ENCODE data around the gene GALNT18. TPM values are rescaled to one million over a fixed set of nuclear protein-coding genes. Genes with fewer than 3 reads are reported as not detected.
A peak's percentile ranks its signal among the peaks of the same experiment; 100 is the strongest.

GALNT18 gene
- total RNA-seq, 1 donor = 11.7 TPM

DNA sequence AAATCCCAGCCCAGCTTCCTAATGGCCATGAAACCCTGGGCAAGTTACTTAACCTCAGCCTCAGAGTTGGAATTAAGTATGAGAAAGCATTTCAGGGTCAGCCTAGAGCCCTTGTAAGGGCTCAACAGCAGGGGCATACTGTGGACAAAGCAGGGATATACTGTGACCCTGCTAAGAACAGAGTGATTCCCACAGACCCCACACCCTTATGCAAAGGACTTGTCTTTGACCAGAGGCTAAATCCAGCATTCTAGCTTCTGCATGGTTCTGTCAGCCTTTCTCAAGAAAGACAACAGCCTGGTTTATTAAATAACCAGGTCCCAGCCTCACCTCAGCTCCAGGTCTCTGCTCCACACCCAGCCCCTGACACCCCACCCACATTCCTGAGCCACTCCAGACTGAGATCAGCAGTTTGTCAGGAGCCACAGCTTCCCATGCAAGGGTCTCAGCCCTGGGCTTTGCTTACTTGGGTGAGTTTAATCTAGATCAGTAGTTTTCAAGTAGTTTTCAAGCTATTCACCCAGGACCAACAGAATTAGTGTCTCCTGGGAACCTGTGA lies 69.2 kb downstream of the GALNT18 start:
- DNase-seq (ENCODE audit: low read depth) = no peak
- no peak overlapping the region for H3K4me3 ChIP-seq (ENCODE audit: low read depth, low read length)
- TF ChIP-seq, protein P1, sequence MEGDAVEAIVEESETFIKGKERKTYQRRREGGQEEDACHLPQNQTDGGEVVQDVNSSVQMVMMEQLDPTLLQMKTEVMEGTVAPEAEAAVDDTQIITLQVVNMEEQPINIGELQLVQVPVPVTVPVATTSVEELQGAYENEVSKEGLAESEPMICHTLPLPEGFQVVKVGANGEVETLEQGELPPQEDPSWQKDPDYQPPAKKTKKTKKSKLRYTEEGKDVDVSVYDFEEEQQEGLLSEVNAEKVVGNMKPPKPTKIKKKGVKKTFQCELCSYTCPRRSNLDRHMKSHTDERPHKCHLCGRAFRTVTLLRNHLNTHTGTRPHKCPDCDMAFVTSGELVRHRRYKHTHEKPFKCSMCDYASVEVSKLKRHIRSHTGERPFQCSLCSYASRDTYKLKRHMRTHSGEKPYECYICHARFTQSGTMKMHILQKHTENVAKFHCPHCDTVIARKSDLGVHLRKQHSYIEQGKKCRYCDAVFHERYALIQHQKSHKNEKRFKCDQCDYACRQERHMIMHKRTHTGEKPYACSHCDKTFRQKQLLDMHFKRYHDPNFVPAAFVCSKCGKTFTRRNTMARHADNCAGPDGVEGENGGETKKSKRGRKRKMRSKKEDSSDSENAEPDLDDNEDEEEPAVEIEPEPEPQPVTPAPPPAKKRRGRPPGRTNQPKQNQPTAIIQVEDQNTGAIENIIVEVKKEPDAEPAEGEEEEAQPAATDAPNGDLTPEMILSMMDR (IDR thresholded peaks at IDR 0.05; ENCODE audit: insufficient read depth, low read depth, low read length) = no peak

DNA sequence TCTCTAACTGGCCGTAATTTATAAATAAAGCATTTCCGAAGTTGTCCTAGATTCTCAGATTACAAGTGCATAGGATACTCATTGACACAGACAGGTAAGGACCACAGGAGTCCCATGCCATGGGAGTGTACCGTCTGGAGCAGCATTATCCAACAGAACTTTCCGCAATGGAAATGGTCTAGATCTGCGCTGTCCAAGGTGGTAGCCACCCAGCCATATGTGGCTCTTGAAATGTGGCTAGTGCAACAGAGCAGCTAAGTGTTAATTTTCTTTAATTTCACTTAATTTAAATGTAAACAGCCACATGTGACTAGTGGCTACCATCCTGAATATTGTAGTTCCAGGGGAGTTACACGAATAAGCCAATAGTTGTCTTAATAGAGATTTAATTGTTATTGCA lies 71.3 kb downstream of the GALNT18 start:
- H3K4me3 ChIP-seq (ENCODE audit: low read depth, low read length) = no peak overlapping the region
- DNase-seq (ENCODE audit: low read depth) = no peak
- TF ChIP-seq, protein P1 (IDR thresholded peaks at IDR 0.05; ENCODE audit: insufficient read depth, low read depth, low read length) = no peak

DNA sequence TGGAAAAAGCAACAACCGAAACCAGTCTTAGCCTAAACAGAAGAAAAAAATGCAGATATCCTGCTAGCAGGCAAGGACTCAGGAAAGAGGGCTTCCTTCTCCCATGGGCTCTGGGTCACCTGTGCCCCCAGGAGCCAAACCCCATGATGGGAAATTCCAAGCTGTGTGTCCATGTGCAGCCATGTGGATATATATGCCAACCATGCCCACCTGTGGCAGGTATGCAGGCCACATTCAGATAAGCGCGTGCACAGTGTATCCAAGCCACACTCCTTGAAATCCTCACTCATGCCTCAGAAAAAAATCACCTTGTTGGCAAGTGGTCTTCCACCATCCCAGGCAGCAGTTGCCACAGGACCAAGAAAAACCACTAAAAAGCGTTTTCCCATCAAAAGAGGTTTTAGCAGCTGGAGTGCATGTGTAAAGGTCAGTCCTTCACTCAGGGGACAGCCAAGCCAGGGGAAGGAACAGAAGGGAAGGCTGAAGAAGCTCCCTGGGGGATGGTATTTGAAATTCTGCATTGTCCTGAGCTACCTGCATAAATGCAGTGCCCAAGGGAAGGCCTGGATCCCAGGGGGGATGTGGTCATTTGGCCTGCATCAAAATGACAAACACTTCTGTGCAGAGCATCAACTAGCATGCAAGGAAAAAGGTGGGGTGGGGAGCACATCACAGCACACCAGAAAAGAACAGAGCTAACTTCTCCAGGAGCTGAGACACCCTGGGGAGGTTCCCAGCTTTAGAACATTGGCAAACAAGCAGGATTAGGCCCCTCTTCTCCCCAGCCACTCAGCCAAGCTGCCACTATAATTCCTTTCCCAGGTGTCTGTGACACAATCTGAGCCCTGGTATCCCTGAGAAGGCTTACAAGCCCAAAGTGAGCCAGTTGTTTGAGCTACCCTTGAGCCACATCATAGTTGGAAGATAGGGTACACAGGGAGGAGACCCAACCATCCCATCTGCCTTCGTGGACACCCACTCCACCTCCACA lies 76.2 kb downstream of the GALNT18 start:
- no peak overlapping the region for H3K4me3 ChIP-seq (ENCODE audit: low read depth, low read length)
- TF ChIP-seq, protein P1 (IDR thresholded peaks at IDR 0.05; ENCODE audit: insufficient read depth, low read depth, low read length) = no peak
- DNase-seq (ENCODE audit: low read depth) = no peak

DNA sequence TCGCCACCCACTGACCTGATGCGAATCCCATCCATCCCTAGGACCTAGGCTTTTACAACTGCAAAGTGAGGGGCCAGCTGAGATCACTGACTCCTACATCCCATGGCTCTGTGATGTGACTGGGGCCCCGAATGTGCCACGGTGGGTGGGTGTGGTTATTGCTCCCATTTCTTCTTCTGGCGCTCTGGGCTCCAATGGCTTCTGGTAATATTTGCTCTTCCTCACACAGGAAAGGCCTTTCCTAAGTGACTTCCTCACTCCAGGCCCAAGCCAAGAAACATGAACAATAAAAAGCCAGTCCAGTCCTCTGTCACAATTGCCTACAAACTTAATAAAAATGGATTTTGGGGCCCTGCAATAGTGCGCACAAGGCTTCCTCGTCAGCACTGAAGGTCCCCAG lies 78.1 kb downstream of the GALNT18 start:
- DNase-seq (ENCODE audit: low read depth) = no peak

DNA sequence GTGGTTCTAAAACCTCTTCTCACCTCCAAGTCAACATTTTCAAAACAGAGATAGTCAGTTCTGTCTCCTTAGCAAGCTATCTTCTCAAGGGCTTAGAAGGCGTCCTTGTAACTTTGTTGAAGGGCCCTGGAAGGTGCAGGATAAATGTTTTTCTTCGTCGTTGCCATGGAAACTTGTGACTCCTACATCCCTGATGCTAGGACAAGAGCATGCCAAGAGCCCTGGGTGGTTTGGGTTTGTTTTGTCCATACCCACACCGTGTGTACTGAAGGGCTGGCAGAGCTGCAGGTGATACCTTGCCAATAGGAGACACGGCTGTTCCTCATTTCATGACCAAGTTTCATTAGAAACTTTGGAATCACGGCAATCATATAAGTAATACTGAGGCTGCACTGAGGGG lies 81.6 kb downstream of the GALNT18 start:
- DNase-seq (ENCODE audit: low read depth) = no peak
- TF ChIP-seq, protein P1 (IDR thresholded peaks at IDR 0.05; ENCODE audit: insufficient read depth, low read depth, low read length) = no peak
- H3K4me3 ChIP-seq (ENCODE audit: low read depth, low read length) = no peak overlapping the region

More for the DNA sequence above, 78.1 kb downstream of the GALNT18 start:
- no peak overlapping the region for H3K4me3 ChIP-seq (ENCODE audit: low read depth, low read length)
- TF ChIP-seq, protein P1 (IDR thresholded peaks at IDR 0.05; ENCODE audit: insufficient read depth, low read depth, low read length) = no peak

DNA sequence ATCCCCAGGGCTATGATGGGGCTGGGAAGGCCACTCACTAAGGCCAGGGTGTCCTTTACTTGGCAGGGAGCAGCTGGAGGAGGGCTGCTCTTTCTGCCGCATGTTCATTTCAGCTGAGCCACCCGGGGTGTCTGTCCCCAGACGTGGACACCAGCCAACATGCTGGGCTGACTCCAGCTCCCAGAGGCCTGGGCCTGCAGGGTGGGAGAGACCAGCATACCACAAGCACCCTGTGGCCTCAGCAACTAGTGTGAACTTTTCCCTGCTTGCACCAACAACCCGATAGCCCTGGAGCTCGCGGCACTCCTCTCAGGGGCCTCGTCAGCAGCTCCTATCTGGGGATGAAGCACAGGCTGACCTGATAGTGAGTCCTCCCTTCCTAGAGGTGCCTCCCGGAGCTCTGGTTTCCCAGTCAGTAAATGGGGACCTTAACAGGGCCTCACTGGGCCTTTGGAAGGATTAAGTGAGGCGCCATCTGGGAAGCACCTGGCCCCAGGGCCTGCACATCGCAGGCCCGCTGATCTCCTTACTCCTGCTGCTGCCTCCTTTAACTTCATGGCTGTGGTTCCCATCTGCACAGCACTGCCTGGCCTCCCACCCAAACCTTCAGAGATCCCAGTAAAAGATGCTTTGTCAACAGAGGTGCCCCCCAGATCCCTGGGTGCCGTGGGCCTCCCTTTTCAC lies 83.4 kb downstream of the GALNT18 start:
- no peak overlapping the region for H3K4me3 ChIP-seq (ENCODE audit: low read depth, low read length)
- TF ChIP-seq, protein P1 (IDR thresholded peaks at IDR 0.05; ENCODE audit: insufficient read depth, low read depth, low read length) = no peak
- peak; percentile 1 for DNase-seq (ENCODE audit: low read depth)
